H54 (cell line): ENCODE results near the gene SLC22A1.
A peak's percentile ranks its signal among the peaks of the same experiment; 100 is the strongest.
"Not testable (repeated sequence)": the region's sequence is repeated elsewhere in the genome, so short reads cannot be mapped to it uniquely, and the experiment has no call there.

Source experiments
- DNase-seq: peaks from one replicate; pipeline ENCODE4 v3.0.0; 2011; ENCODE audit warnings: low spot score, mixed read lengths; ENCODE audit not compliant: insufficient read length
- FAIRE-seq: peaks from 3 replicates; lab custom pipeline; 2011; peaks lifted over from hg19 to GRCh38; lab: Jason Lieb, UNC
- POLR2A ChIP-seq: IDR thresholded peaks from 2 replicates; pipeline ENCODE4 v1.6.1; 2011; ENCODE audit warnings: low read depth, mild to moderate bottlenecking, low read length

SLC22A1 gene

GRCh38 chr6:160133441-160134336 is 12.1 kb downstream of the SLC22A1 start:
- DNase-seq (no peak), FAIRE-seq (no peak)
- TF ChIP-seq POLR2A = no peak

DNA sequence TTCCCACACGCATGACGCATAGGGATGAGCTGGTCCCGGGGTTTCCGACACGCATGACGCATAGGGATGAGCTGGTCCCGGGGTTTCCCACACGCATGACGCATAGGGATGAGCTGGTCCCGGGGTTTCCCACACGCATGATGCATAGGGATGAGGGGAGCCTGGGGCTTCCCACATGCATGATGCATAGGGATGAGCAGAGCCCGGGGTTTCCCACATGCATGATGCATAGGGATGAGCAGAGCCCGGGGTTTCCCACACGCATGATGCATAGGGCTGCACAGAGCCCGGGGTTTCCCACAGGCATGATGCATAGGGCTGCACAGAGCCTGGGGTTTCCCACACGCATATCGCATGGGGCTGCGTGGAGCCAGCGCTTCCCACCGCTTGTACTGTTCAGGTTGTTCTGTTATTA is 12.7 kb downstream of the SLC22A1 start:
- not testable (repeated sequence) for FAIRE-seq, DNase-seq

DNA sequence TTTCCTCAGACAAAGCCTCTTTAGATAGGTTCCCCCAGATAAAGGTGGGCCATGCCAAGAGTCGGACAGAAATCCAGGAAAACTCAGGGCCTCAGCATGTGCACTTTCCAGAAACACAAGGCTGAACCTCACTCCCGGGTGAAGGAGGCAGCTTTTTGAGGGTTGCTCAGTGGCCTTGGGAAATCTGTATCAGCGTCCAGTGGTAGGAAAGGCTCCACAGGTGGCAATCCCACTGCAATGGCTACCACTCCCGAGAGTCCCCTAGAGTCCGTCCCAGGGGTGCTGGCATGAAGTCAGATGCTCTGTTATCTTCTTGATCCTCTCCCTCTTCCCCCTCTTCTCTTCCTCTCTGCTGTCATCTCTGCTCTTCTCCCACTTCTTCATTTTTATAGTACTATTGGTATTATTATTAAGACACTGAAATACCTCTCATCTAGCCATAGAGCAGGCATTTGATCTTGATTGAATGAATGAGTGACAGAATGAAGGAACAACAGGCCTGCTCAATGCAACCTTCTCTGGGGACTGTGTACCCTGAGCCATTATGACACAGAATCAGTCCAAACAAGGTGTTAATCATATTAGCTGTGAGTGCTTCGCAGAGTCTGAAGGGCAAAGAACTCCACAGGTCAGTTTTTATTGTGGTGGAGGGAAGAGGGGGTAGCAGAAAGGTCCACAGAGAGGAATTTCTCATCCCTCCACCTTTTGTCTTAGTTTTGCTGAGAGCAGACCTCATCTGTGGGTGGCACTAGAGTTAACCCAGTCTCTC is 13.3 kb downstream of the SLC22A1 start:
- FAIRE-seq (no peak), DNase-seq (no peak)
- TF ChIP-seq POLR2A = no peak

- no peak for TF ChIP-seq POLR2A
- FAIRE-seq = no peak
- DNase-seq = no peak
Observed at GRCh38 chr6:160135907-160136655, 14.5 kb downstream of the SLC22A1 start.

DNA sequence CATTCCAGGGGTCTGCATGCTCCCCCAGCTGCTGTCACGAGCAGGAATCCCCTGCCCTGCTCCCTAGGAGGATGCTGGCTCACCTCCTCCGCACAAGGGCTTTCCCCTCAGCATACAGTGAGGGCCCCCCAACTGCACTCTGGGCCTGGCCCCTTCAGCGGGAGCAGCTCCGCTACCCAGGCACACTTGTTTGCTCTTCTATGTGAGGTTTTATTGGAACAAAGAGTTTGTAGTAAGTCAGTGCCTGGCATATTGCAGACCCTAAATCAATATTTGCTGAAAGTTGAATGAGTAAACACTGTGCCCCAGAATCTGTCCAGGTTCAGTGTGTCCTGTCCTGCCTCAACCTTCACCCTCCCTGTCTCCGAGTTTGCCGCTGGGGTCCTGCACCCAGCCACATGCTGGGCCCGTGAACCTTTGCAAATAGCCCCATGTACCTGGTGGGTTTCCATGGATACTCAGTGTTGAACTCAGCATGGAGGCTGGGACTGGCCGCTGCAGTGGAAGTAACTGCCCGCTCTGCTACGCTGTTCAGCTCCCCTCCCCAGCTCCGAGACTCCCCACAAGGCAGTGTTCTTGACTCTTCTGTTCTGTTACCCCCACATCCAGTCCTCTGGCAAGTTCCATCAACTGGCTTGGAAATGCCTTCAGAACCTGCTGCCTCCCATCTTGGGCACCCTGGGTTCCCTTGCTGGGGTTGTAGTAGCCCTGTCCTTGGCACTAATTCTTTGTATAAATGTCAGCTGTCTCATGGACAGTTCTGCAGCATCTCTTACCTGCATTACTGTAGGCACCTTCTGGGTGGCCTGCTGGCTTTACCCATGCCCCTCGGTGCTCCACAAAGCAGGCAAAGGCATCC is 15.7 kb downstream of the SLC22A1 start:
- DNase-seq (no peak), FAIRE-seq (no peak)
- no peak for TF ChIP-seq POLR2A

DNA sequence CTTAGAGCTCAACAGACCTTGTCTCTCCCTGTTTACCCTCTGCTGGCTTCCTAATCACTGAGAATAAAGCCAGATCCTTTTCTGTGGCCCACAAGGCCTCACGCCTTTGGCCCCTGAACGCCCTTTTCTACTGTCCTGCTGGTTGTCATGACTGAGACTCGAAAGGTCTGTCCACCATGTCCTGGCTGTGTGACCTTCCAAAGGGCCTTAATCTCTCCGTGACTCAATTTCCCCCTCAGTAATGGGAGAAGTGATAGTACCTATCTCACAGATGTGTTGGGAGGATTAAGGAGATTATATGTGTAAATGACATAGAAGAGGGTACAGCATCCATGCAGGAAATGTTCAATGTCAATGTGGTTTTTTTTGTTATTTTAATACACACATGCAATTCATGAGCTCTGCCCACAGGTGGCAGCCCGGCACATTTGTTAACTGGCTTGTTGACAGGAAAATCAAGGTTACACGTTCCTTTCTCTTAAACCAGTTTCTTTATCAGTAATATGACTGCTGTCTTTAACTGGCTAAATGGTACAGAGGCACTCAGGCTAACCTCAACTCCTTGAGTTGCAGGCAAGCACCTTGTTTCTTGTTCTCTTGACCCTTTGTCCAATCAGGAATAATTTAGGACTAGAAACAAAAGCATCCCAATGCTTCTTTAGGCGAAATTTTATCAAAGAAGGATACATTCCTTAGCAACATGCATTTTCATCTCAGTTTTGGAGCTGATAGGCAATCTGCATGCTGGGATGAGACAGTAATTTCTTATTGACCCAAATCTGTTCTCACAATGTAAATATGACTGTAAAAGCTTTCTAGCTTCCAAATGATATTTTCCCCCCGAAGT is 16.6 kb downstream of the SLC22A1 start:
- TF ChIP-seq POLR2A = no peak
- FAIRE-seq (no peak), DNase-seq (peak; percentile 27)

DNA sequence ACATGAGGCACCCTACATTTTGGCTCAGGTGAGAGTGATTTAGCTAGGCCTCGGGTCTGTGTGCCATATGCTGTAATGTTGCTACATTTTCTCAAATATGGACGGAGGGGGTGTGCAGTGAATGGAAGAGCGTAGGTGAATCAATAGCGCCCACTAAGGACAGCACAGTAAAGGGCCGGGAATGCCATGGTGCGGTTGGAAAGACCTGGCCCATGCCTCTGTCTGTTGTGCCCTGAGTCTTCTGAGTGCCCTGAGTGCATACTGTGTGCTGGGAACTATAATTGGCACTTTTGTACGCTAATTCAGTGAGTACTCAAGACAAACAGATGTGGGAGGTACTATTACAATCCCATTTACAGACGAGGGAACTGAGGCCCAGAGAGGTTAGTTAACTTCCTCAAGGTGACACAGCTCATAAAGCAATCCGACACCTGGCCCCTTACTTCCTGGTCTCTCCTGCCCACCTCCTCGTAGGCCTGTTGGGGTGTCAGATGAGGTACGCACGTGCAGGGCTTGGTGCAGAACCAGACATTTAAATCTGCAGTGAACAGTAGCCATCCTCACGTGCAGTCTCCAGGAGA is 17.3 kb downstream of the SLC22A1 start:
- FAIRE-seq (no peak), DNase-seq (no peak)
- TF ChIP-seq POLR2A = no peak

- DNase-seq (peak; percentile 49), FAIRE-seq (no peak)
- TF ChIP-seq POLR2A = no peak
Observed at GRCh38 chr6:160139420-160139851, 17.8 kb downstream of the SLC22A1 start.

- FAIRE-seq = not testable (repeated sequence)
Observed at GRCh38 chr6:160140493-160140892, 18.9 kb downstream of the SLC22A1 start.

DNA sequence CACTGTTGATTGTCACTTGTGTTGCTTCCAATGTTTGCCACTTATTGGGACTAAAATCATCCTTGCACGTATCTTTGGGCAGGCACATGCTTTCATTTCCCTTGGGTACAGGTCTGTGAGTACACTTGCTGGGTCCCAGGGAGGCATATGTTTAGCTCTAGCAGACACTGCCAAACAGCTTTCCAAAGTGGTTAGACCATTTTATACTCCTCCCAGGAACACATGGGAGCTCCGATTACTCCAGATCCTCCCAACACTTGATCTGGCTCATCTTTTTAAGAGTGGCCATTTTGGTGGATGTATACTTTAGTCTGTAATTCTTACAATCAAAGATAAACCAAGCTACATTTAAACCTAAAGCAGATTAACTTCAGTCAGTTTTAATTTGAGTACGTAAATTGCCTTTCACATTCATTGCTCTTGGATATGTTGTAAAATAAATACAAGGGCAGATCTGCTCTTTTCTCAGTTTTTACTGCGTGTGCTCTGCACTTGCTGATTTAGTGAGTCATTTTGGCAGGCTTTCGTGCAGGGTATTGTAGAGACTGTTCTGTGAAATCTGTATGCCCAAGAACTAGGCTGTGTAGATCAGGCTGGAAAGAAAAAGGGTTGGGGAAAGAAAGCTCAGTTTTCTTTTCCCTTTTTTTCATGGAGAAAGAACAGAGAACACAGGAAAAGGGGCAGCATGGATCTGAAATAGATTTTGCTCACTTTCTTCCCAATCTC is 19.5 kb downstream of the SLC22A1 start:
- FAIRE-seq (no peak), DNase-seq (no peak)
- TF ChIP-seq POLR2A = no peak

More at GRCh38 chr6:160140493-160140892, 18.9 kb downstream of the SLC22A1 start:
- DNase-seq = not testable (repeated sequence)

- no peak for TF ChIP-seq POLR2A
- no peak for FAIRE-seq
- no peak for DNase-seq
Observed at GRCh38 chr6:160142115-160142715, 20.6 kb downstream of the SLC22A1 start.
